Activated naive CD8-positive, alpha-beta T cell treated with anti-CD3 and anti-CD28 coated beads for 36 hours (primary cell): ENCODE data around the gene FAXC. TPM values are rescaled to one million over a fixed set of nuclear protein-coding genes. Genes with fewer than 3 reads are reported as not detected.

Experiments
- DNase-seq: peaks from one replicate; pipeline ENCODE4 v3.0.0; 2021
- H3K27ac Mint-ChIP-seq: one replicate; pipeline ENCODE4 v1.8.0; 2022; ENCODE audit warnings: mild to moderate bottlenecking, moderate library complexity, mixed read lengths
- H3K27me3 Mint-ChIP-seq: one replicate; pipeline ENCODE4 v1.8.0; 2022; ENCODE audit warnings: mild to moderate bottlenecking, mixed read lengths
- H3K36me3 Mint-ChIP-seq: one replicate; pipeline ENCODE4 v1.8.0; 2021; ENCODE audit warnings: mild to moderate bottlenecking, mixed read lengths
- H3K4me1 Mint-ChIP-seq: one replicate; pipeline ENCODE4 v1.8.0; 2021; ENCODE audit warnings: mixed read lengths
- H3K4me3 Mint-ChIP-seq: one replicate; pipeline ENCODE4 v1.8.0; 2022; ENCODE audit warnings: mild to moderate bottlenecking, moderate library complexity, mixed read lengths
- H3K9me3 Mint-ChIP-seq: one replicate; pipeline ENCODE4 v1.8.0; 2022; ENCODE audit warnings: mixed read lengths
- total RNA-seq, 2 experiments: library from RNA; stranded (reverse); gene quantifications; one replicate each; pipeline ENCODE4 v1.2.3, GENCODE V29; 2021

FAXC gene
- total RNA-seq, 2 experiments from 2014 or later: not detected

DNA sequence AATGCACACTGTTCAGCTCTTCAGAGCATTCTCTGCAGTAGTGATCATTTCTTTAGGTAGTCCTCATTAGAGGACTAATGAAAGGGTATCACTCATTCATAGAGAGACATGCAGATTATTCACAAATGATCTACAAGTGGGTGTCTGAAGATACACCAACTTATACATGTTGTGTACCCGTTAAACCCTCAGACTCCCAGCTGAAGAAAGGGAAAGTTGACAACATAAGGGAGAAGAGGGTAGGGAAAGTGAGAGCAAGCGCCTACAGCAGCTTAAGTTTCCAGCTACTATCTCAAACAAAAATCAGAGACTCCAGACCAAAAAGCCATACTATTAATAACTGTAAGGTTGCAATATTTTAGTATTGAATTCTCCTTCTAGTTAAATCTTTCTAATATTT lies 37.1 kb downstream of the FAXC start:
- Mint-ChIP-seq H3K4me1 (no peaks in the 10 kb centered on the region), H3K9me3 (no peaks in the 10 kb centered on the region), H3K4me3 (no peak overlapping the region), H3K36me3 (no peaks in the 10 kb centered on the region), H3K27ac (no peak overlapping the region), H3K27me3 (peaks cover 6% of the 10 kb centered on the region)
- no peak for DNase-seq

DNA sequence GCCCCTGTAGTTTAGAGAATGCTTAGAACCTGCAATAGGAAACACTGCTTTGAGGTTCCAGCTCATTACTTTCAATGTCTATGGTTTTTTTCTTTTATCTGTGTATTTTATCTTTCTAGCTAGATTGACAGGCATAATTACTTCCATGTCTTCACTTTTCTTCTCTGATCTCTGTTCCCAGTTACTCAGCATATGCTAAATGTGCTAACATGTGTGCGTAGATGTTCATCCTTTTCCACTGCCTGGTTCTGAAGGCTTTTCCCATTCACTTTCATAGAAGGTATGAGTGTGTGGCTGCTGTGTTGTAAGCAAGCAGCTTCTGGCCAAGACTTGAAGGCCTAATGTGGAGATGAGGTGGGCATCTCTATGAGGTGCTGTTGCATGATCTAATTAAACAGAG lies 38.9 kb downstream of the FAXC start:
- DNase-seq: no peak
- Mint-ChIP-seq H3K4me1 (no peaks in the 10 kb centered on the region), H3K9me3 (no peaks in the 10 kb centered on the region), H3K36me3 (no peaks in the 10 kb centered on the region), H3K27ac (no peak overlapping the region), H3K27me3 (peaks cover 6% of the 10 kb centered on the region), H3K4me3 (no peak overlapping the region)

DNA sequence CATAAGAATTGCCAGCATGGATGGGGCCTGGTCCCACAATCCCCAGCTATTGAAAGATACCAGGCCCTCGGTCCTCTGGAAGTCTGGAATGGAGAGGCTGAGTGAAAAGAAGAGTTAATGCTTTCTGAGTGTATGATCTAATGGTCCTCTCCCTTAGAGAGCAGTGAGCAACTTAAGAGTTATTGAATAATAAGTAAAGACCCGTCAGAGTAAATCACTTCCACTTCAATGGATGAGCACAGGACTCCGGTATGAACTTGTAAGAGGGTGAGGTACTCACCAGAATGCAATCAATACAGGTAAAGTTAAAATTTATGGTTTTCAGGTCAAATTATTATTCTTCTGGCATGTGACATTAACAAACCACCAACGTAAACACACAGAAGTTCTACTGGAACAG lies 39.9 kb downstream of the FAXC start:
- peaks cover 6% of the 10 kb centered on the region for H3K27me3 Mint-ChIP-seq
- H3K27ac Mint-ChIP-seq: no peak overlapping the region
- H3K9me3 Mint-ChIP-seq: no peaks in the 10 kb centered on the region

DNA sequence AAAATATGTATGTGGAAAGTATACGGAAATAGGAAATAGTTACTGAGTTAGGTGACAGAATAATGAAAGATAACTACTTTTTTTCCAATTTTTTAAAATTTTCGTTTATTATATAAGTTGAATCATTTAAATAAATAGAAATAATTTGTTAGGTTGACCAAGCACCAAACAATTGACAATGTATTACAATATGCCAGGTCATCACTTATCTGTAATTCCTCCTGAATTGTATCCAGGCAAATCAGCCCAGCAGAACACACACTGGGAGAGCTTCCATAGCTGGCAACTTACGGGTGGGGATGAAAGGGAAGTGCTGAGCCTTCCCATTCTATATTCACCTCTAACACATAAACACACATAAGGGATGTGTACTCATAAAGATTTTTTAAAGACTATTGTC lies 40.7 kb downstream of the FAXC start:
- Mint-ChIP-seq H3K4me3 (no peak overlapping the region), H3K36me3 (no peaks in the 10 kb centered on the region), H3K27ac (no peak overlapping the region), H3K4me1 (no peaks in the 10 kb centered on the region), H3K27me3 (no peaks in the 10 kb centered on the region), H3K9me3 (no peaks in the 10 kb centered on the region)
- DNase-seq: no peak

More for the DNA sequence above, 39.9 kb downstream of the FAXC start:
- no peaks in the 10 kb centered on the region for H3K4me1 Mint-ChIP-seq
- H3K36me3 Mint-ChIP-seq: no peaks in the 10 kb centered on the region
- no peak overlapping the region for H3K4me3 Mint-ChIP-seq
- DNase-seq: no peak

DNA sequence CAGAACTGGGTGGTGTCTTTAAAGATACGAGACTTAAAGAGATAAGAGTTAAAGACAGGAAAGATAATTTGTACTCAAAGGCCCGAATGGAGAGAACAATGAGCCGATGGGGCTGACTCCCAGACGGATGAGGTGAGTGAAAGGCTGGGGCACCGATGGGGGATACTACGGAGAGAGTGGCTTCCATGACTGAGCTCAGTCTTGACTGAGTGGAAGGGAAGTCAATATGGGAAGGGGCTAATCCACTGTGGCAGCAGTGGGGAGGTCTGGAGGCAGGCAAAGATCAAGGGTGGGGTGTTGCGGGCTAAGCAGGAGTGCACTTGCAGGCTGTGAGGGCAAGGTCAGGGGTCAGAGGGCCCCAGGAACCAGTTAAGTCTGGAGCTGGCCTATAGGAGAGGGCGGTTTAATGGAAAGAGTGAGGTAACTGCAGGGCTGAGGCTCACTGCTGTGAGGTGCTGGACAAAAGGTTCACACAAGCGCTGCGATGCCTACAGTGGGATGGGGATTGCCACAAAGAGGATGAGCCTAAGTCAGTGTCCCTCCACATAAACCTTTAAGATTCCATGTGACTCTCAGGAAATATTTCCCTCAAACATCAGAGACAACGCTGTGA lies 42.1 kb downstream of the FAXC start:
- Mint-ChIP-seq H3K4me3 (no peak overlapping the region), H3K36me3 (no peaks in the 10 kb centered on the region), H3K27me3 (no peaks in the 10 kb centered on the region), H3K27ac (no peak overlapping the region), H3K4me1 (no peaks in the 10 kb centered on the region), H3K9me3 (no peaks in the 10 kb centered on the region)
- DNase-seq: no peak

DNA sequence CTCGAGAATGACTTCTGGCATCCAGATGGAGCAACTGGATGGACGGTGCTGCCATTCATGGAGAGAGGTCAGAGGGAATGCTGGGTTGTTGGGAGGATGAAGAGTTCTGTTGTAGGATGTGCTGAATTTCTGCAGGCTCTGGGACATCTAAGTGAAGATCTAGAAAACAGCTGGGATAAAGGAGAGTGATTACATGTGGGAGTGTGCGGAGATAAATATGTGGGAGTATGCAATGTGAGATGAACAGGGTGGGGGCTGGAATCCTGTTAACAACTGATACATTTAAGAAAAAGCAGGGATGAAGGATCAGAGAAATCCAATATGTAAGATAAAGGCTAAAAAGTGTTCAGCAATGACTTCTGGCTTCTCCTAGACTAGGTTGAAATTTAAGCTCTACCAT lies 43.1 kb downstream of the FAXC start:
- no peaks in the 10 kb centered on the region for H3K4me1 Mint-ChIP-seq
- no peak overlapping the region for H3K27ac Mint-ChIP-seq
- no peak overlapping the region for H3K4me3 Mint-ChIP-seq
- no peak for DNase-seq
- H3K27me3 Mint-ChIP-seq: peaks cover 5% of the 10 kb centered on the region
- no peaks in the 10 kb centered on the region for H3K9me3 Mint-ChIP-seq
- H3K36me3 Mint-ChIP-seq: no peaks in the 10 kb centered on the region

DNA sequence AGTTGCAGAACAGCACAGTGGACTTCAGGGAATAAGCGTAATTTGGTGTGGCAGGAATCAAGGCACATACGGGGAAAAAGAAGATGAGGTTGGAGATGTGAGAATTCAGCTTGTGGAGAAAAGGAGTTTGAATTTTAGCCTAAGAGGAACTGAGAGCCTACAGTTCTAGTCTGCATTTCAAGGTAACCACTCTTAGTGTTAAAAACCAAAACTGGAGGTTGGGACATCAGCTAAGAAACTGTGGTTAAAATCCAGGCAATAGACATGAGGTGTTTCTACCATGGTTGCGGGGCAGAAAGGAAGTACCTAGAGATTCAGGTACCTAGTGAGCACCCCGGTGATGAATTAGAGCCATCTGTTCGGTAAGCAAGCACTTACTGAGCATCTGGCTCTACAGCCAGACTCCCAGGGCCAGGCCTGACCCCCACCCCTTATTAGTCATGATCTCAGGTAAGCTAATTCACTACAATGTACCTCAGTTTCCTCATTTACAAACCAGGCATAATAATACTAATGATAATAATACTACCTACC lies 44.4 kb downstream of the FAXC start:
- no peak overlapping the region for H3K27ac Mint-ChIP-seq
- H3K36me3 Mint-ChIP-seq: no peaks in the 10 kb centered on the region
- no peaks in the 10 kb centered on the region for H3K4me1 Mint-ChIP-seq
- H3K27me3 Mint-ChIP-seq: peaks cover 10% of the 10 kb centered on the region
- no peaks in the 10 kb centered on the region for H3K9me3 Mint-ChIP-seq
- no peak for DNase-seq
- H3K4me3 Mint-ChIP-seq: no peak overlapping the region

DNA sequence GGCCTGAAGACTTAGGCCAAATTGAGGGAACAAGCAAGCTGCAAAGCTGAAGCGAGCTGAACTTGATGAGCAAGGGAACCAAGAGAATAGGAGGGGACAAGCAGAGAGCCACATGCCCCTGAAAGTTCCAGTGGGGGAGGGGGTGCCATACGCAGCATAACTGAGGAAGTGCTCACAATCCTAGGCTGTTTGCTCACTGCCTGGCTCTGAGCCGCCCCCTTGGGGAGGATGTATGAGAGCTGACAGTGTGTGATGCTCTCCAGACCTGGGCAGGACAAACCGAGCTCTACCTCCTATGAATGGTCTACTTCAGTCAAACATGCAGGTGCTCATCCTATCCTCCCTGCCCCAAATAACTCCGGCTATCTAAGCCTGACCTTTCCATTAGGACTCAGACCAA lies 52.1 kb downstream of the FAXC start:
- H3K9me3 Mint-ChIP-seq: no peaks in the 10 kb centered on the region
- H3K27ac Mint-ChIP-seq: no peak overlapping the region
- DNase-seq: no peak
- H3K36me3 Mint-ChIP-seq: no peaks in the 10 kb centered on the region
- H3K27me3 Mint-ChIP-seq: peaks cover 16% of the 10 kb centered on the region
- H3K4me1 Mint-ChIP-seq: no peaks in the 10 kb centered on the region
- no peak overlapping the region for H3K4me3 Mint-ChIP-seq

DNA sequence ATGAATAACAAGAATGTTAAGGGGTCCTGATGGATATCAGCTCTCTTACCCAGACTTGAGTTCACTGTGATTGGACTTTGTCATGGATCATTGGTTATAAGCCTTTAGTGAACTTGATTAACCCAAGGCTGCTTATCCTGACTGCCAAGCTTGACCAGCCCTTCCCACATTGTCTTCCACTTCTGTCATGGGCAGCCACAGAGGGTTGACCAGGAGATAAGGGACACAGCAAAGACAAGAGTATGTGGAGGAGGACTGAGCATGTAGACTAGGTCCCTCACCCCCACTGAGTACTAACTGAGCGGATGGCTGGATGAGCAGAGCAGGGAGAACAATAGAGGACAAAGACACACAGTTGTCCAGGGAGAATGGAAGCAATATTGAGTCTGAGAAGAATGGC lies 52.5 kb downstream of the FAXC start:
- Mint-ChIP-seq H3K4me3 (no peak overlapping the region), H3K27ac (no peak overlapping the region), H3K27me3 (peaks cover 14% of the 10 kb centered on the region), H3K4me1 (no peaks in the 10 kb centered on the region), H3K9me3 (no peaks in the 10 kb centered on the region), H3K36me3 (no peaks in the 10 kb centered on the region)
- DNase-seq: no peak

DNA sequence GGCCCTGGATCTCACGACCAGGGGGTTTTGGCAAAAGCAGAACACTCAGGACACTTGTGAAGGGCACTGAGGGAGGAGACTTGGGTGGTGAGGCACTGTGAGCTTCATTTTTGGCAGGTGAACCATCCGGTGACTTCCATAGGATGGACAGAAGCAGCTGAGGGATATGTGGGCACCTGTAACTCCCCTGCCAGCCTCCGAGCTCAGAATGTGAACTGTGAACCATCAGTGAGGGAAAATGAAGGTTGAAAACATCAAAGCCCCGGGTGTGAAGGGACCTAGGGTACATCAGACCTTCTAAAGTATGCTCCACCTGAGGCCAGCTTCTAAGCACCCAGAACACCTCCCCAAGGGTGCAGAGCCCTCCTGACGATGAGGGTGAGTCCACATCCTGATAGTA lies 53.2 kb downstream of the FAXC start:
- H3K9me3 Mint-ChIP-seq: no peaks in the 10 kb centered on the region
- no peaks in the 10 kb centered on the region for H3K36me3 Mint-ChIP-seq
- DNase-seq: no peak
- peaks cover 11% of the 10 kb centered on the region for H3K27me3 Mint-ChIP-seq
- H3K4me3 Mint-ChIP-seq: no peak overlapping the region
- H3K27ac Mint-ChIP-seq: no peak overlapping the region
- no peaks in the 10 kb centered on the region for H3K4me1 Mint-ChIP-seq

DNA sequence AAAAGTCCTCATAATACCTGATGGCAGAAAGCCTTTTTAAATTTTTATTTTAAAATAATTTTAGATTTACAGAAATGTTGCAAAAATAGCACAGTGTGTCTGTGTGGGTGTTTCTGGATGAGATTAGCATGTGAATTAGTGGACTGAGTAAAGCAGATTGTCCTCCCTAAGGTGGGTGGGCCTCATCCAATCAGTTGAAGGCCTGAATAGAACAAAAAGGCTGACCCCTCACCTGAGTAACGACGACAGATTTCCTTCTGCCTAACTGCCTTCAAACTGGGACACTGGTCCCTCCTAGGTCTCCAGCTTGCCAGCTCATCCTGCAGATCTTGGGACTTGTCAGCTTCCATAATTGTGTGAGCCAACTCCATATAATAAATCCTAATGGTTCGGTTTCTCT lies 54.2 kb downstream of the FAXC start:
- DNase-seq: no peak
- Mint-ChIP-seq H3K27me3 (peaks cover 8% of the 10 kb centered on the region), H3K4me3 (no peak overlapping the region), H3K36me3 (no peaks in the 10 kb centered on the region), H3K9me3 (no peaks in the 10 kb centered on the region), H3K27ac (no peak overlapping the region), H3K4me1 (no peaks in the 10 kb centered on the region)

DNA sequence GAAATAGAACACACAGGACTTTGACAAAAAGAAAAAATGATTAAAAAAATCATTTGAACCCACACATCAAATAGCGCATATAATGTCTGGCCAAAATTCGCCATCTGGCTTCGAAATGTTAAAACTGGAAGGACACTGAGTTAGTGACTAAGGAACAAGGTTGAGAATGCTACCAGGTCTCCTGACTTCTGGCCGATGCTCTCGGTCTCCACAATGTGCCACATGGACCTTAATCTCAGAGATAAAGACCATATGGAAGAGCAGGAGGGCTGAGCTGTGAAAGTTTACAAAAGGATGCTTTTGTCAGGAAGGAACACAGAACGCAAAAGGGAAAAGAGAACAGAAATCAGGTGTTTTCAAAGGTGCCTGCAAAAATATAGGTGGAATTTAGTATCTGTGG lies 54.7 kb downstream of the FAXC start:
- H3K9me3 Mint-ChIP-seq: no peaks in the 10 kb centered on the region
- DNase-seq: no peak
- no peaks in the 10 kb centered on the region for H3K36me3 Mint-ChIP-seq
- H3K27me3 Mint-ChIP-seq: peaks cover 12% of the 10 kb centered on the region
- H3K4me3 Mint-ChIP-seq: no peak overlapping the region
- no peaks in the 10 kb centered on the region for H3K4me1 Mint-ChIP-seq
- H3K27ac Mint-ChIP-seq: no peak overlapping the region

DNA sequence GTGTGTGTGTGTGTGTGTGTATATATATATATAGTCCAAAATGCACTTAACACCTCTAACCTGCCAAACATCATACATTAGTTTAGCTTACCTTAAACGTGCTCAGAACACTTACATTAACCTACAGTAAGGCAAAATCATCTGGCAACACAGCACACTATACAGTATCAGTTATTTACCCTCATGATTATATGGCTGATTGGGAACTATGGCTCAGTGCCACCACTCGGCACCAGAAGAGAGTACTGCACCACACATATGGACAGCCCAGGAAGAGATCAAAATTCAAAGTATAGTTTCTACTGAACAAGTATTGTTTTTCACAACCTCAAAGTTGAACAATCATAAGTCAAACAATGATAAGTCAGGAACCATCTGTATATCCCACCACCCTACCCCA lies 59.8 kb downstream of the FAXC start:
- H3K4me3 Mint-ChIP-seq: no peak overlapping the region
- H3K4me1 Mint-ChIP-seq: no peaks in the 10 kb centered on the region
- no peaks in the 10 kb centered on the region for H3K36me3 Mint-ChIP-seq
- H3K27ac Mint-ChIP-seq: no peak overlapping the region
- no peak for DNase-seq
- peaks cover 16% of the 10 kb centered on the region for H3K27me3 Mint-ChIP-seq
- H3K9me3 Mint-ChIP-seq: no peaks in the 10 kb centered on the region

DNA sequence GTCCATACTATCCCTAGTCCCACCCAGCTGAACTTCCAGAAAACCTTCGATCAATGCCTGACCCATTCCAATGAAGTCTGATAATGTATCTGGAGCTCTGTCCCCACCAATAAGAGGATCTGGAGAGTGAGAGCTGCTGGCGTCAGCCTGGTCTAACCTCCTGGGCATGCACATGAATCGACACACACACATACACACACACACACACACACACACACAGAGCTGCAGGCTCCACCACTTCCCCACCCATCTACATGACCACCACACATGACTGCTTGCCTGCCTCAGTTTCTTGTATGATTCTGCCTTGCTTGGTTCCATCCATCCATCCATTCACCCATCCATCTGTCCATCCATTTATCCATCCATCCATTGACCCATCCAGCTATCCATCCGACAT lies 60.8 kb downstream of the FAXC start:
- Mint-ChIP-seq H3K4me3 (no peak overlapping the region), H3K9me3 (no peaks in the 10 kb centered on the region), H3K36me3 (no peaks in the 10 kb centered on the region), H3K27me3 (peaks cover 16% of the 10 kb centered on the region), H3K27ac (no peak overlapping the region), H3K4me1 (no peaks in the 10 kb centered on the region)
- DNase-seq: no peak

DNA sequence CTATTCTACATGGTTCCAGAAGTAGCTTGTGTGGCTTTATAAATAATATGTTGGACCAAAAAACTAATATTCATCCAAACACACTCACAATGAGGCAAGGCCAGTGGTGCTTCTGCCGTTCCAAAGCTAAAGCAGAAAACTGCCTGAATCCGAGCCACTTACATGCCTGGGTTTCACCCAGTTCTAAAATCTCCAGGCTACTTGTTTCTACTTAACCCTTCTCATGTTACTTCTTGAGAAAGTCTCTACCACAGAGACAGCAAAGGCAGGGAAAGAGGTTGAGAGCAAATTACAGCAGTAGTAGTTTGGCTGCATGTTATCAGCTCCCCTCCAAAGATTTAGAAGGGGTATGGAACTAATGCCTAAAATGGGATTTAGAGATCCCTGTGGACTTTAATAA lies 62.0 kb downstream of the FAXC start:
- DNase-seq: no peak
- no peaks in the 10 kb centered on the region for H3K4me1 Mint-ChIP-seq
- H3K27me3 Mint-ChIP-seq: peaks cover 14% of the 10 kb centered on the region
- no peak overlapping the region for H3K4me3 Mint-ChIP-seq
- H3K36me3 Mint-ChIP-seq: no peaks in the 10 kb centered on the region
- no peak overlapping the region for H3K27ac Mint-ChIP-seq
- no peaks in the 10 kb centered on the region for H3K9me3 Mint-ChIP-seq

DNA sequence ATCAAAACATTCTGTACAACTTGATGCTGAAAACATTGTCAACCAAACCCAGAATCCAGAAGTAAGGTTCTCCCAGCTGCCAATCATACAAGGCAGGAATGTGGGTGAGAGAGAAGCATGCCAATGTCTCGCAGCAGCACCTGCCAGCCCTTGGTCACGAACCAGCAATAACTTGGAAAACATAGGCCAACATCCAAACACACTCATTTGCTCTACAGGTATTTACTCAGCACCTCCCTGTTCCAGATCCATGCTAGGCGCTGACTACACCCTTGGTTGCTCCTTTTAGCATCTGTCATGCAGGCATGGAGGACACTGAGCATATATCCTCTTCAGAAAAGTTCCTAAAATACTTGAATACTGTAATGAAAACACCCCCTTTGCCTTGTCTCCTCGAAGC lies 63.6 kb downstream of the FAXC start:
- no peaks in the 10 kb centered on the region for H3K36me3 Mint-ChIP-seq
- no peak overlapping the region for H3K27ac Mint-ChIP-seq
- peaks cover 11% of the 10 kb centered on the region for H3K27me3 Mint-ChIP-seq
- H3K9me3 Mint-ChIP-seq: no peaks in the 10 kb centered on the region
- H3K4me3 Mint-ChIP-seq: no peak overlapping the region
- DNase-seq: no peak
- no peaks in the 10 kb centered on the region for H3K4me1 Mint-ChIP-seq
